ENCODE measurements around the gene AMER3.

DNA sequence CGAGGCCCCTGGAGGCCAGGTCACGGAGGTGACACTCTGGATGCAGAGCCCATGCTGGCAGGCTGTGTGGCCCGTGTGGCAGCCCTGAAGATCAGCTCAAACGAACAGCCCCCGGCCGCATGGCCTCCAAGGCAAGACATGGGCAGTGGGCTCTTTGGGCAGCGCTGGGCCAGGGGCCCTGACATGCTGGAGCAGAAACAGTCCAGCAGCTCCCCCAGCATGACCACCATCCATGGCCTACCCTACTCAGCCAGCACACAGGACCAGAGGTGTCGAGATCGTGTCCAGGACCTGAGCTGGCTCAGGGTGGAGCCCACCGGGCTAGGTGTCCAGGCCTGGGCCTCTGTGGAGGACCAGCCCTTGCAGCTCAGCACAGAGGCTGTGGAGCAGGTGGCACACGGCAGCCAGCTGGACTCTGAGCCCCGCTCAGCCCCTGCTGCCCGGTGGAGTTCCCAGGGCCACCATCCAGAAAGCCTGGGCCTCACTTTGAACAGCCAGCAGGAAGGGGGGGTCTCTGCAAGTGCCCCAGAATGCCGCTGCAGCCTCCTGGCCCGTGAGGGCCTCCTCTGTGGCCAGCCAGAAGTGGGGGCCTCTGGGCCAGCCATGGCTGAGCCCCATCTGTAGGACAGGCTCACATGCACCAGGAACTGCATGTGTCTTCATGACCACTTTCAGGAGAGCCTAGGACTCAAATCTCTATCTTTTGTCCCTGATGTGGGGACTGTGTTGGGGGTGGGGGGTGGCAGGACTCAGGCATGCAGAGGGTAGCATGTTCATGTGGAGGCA, 8.9 kb downstream of the AMER3 start:
- no peak for TF ChIP-seq CTCF (IDR thresholded peaks at IDR 0.05 in 2 of 3, conservative IDR thresholded peaks at IDR 0.05 in 1 of 3; ENCODE audit: control insufficient read depth in 2 of 3, extremely low read depth in 1 of 3, insufficient read depth in 1 of 3, low read depth in 3 of 3, low read length in 3 of 3)
- no peak for TF ChIP-seq SUZ12 (IDR thresholded peaks at IDR 0.05; ENCODE audit: unreplicated experiment)
- no peak for TF ChIP-seq EZH2 (IDR thresholded peaks at IDR 0.05; ENCODE audit: borderline replicate concordance, control insufficient read depth, low read depth, low read length)
- TF ChIP-seq SMARCA5 (IDR thresholded peaks at IDR 0.05) = no peak
- no peak for TF ChIP-seq YY1 (IDR thresholded peaks at IDR 0.05; ENCODE audit: low read depth, low read length)
- no peak for TF ChIP-seq CHD1 (IDR thresholded peaks at IDR 0.05; ENCODE audit: low read depth, low read length)
- no peak for TF ChIP-seq CHD2 (IDR thresholded peaks at IDR 0.05; ENCODE audit: borderline replicate concordance, low read depth, low read length)
- TF ChIP-seq DPF2 (IDR thresholded peaks at IDR 0.05) = no peak
- no peak for TF ChIP-seq POLR2A (IDR thresholded peaks at IDR 0.05; ENCODE audit: low read depth, low read length)
- no peak for TF ChIP-seq E2F4 (IDR thresholded peaks at IDR 0.05; ENCODE audit: low read depth, low read length)
- TF ChIP-seq HDAC6 (IDR thresholded peaks at IDR 0.05; ENCODE audit: unreplicated experiment) = no peak
- no peak for TF ChIP-seq CBX5 (IDR thresholded peaks at IDR 0.05; ENCODE audit: low read depth)
- TF ChIP-seq MTA3 (IDR thresholded peaks at IDR 0.05; ENCODE audit: borderline replicate concordance, low read length) = no peak
